CD14-positive monocyte (primary cell): Measurements from ENCODE around the gene RCN1. TPM values are rescaled to one million over a fixed set of nuclear protein-coding genes. Genes with fewer than 3 reads are reported as not detected.

Experiments used
- DNase-seq, 3 donors: peaks; one replicate each; pipeline ENCODE4 v3.0.0-alpha.2; 2011 to 2022
- H2AFZ ChIP-seq: 2 replicates; pipeline ENCODE4 v1.6.0; 2012; ENCODE audit warnings: mild to moderate bottlenecking, low read depth, low read length, inconsistent platforms; ENCODE audit not compliant: insufficient read depth, poor library complexity, severe bottlenecking
- H3K27ac ChIP-seq, 2 donors: 1 replicate in 1 of 2; 2 replicates in 1 of 2; pipeline ENCODE4 v1.5.1; 2012 to 2013; ENCODE audit warnings: low read length in 2 of 2, control low read depth in 1 of 2, inconsistent platforms in 1 of 2, low read depth in 1 of 2, mild to moderate bottlenecking in 1 of 2
- H3K27me3 ChIP-seq, 2 donors: one replicate each; pipeline versions ENCODE4 v1.6.0 to v1.6.1; 2011 to 2013; ENCODE audit warnings: low read length in 2 of 2; ENCODE audit not compliant: control insufficient read depth in 2 of 2, insufficient read depth in 2 of 2
- H3K36me3 ChIP-seq, 2 donors: replicated peaks in 1 of 2; 1 replicate in 1 of 2; 2 replicates in 1 of 2; pipeline versions ENCODE4 v1.5.1 to v1.6.1; 2012 to 2013; ENCODE audit warnings: low read length in 2 of 2, control low read depth in 1 of 2, inconsistent platforms in 1 of 2, mild to moderate bottlenecking in 1 of 2; ENCODE audit not compliant: insufficient read depth in 2 of 2, control insufficient read depth in 1 of 2
- H3K4me1 ChIP-seq, 2 donors: 1 replicate in 1 of 2; 2 replicates in 1 of 2; pipeline versions ENCODE4 v1.5.1 to v1.6.1; 2012 to 2013; ENCODE audit warnings: low read length in 2 of 2, control low read depth in 1 of 2, inconsistent platforms in 1 of 2, mild to moderate bottlenecking in 1 of 2, moderate library complexity in 1 of 2; ENCODE audit not compliant: insufficient read depth in 2 of 2, control insufficient read depth in 1 of 2
- H3K4me2 ChIP-seq: replicated peaks from 2 replicates; pipeline ENCODE3; 2012; ENCODE audit warnings: low read length, moderate library complexity, mild to moderate bottlenecking; ENCODE audit not compliant: poor library complexity, severe bottlenecking; ENCODE audit errors: extremely low read depth
- H3K4me3 ChIP-seq, 3 experiments: fragments of 200-600 bp in 1 of 3; sonication (generic) in 1 of 3; replicated peaks in 1 of 3; 1 replicate in 2 of 3; 2 replicates in 1 of 3; pipeline ENCODE4 v1.5.1; 2011 to 2013; ENCODE audit warnings: low read length in 3 of 3, mild to moderate bottlenecking in 3 of 3, control low read depth in 2 of 3, low read depth in 2 of 3, inconsistent platforms in 1 of 3, moderate library complexity in 1 of 3
- H3K79me2 ChIP-seq: 2 replicates; pipeline ENCODE4 v1.6.0; 2012; ENCODE audit warnings: mild to moderate bottlenecking, control low read depth, inconsistent platforms, low read length, moderate library complexity; ENCODE audit not compliant: insufficient read depth
- H3K9ac ChIP-seq: 2 replicates; pipeline ENCODE4 v1.6.0; 2017; ENCODE audit warnings: low read length, mild to moderate bottlenecking; ENCODE audit not compliant: insufficient read depth, poor library complexity, severe bottlenecking
- H3K9me3 ChIP-seq, 2 donors: replicated peaks in 1 of 2; 1 replicate in 1 of 2; 2 replicates in 1 of 2; pipeline versions ENCODE4 v1.5.1 to v1.6.1; 2012 to 2013; ENCODE audit warnings: low read length in 2 of 2, control low read depth in 1 of 2; ENCODE audit not compliant: control insufficient read depth in 1 of 2, insufficient read depth in 1 of 2
- H4K20me1 ChIP-seq: 2 replicates; pipeline ENCODE4 v1.6.0; 2012; ENCODE audit warnings: mild to moderate bottlenecking, low read length, control low read depth, moderate library complexity; ENCODE audit not compliant: insufficient read depth
- H3K27ac Mint-ChIP-seq, 7 donors: one replicate each; pipeline ENCODE4 v1.8.0; 2020; ENCODE audit warnings: mild to moderate bottlenecking in 7 of 7, mixed read lengths in 7 of 7, moderate library complexity in 6 of 7, inconsistent platforms in 2 of 7
- H3K27me3 Mint-ChIP-seq, 3 donors: one replicate each; pipeline ENCODE4 v1.8.0; 2021 to 2022; ENCODE audit warnings: low read depth in 3 of 3, mild to moderate bottlenecking in 3 of 3, mixed read lengths in 3 of 3, moderate library complexity in 3 of 3, inconsistent platforms in 1 of 3
- H3K36me3 Mint-ChIP-seq, 2 donors: one replicate each; pipeline ENCODE4 v1.8.0; 2020; ENCODE audit warnings: mixed read lengths in 2 of 2, inconsistent platforms in 1 of 2, mild to moderate bottlenecking in 1 of 2
- H3K4me1 Mint-ChIP-seq: one replicate; pipeline ENCODE4 v1.8.0; 2020; ENCODE audit warnings: mild to moderate bottlenecking, mixed read lengths
- H3K4me3 Mint-ChIP-seq, 2 donors: one replicate each; pipeline ENCODE4 v1.8.0; 2020; ENCODE audit warnings: mild to moderate bottlenecking in 2 of 2, mixed read lengths in 2 of 2, moderate library complexity in 1 of 2
- H3K9me3 Mint-ChIP-seq, 7 donors: one replicate each; pipeline ENCODE4 v1.8.0; 2020 to 2022; ENCODE audit warnings: mixed read lengths in 7 of 7, mild to moderate bottlenecking in 6 of 7, moderate library complexity in 6 of 7, inconsistent platforms in 2 of 7
- CTCF ChIP-seq: fragments of 200-600 bp; IDR thresholded peaks from one replicate; pipeline ENCODE4 v1.8.0; 2022; ENCODE audit warnings: antibody characterized with exemption, mild to moderate bottlenecking
- WGBS: methylation state at CpG from one replicate; pipeline ENCODE4 v1.1.5; 2013; ENCODE audit warnings: missing lambda C conversion rate; ENCODE audit not compliant: insufficient coverage; 5-methylcytosine and 5-hydroxymethylcytosine counted together
- intact Hi-C, 2 donors: fragments of 100-400 bp; cut with micrococcal nuclease; formaldehyde crosslinking; loops; one replicate each; pipeline versions ENCODE4 v1.15.0 to v1.15.1; 2023
- polyA plus RNA-seq, 3 donors: library from polyadenylated mRNA; depleted of rRNA in 1 of 3; unstranded in 2 of 3; stranded (reverse) in 1 of 3; fragments of 300-500 nt in 2 of 3; fragments of >200 nt in 1 of 3; fragmentation: Illumina TruSeq in 2 of 3; gene quantifications; 1 replicate in 2 of 3; 2 replicates in 1 of 3; pipeline ENCODE4 v1.2.3, GENCODE V29; 2012 to 2021

RCN1 gene
- polyA plus RNA-seq, 3 donors, result 7.3 to 22.0 (median 20.5) TPM

DNA sequence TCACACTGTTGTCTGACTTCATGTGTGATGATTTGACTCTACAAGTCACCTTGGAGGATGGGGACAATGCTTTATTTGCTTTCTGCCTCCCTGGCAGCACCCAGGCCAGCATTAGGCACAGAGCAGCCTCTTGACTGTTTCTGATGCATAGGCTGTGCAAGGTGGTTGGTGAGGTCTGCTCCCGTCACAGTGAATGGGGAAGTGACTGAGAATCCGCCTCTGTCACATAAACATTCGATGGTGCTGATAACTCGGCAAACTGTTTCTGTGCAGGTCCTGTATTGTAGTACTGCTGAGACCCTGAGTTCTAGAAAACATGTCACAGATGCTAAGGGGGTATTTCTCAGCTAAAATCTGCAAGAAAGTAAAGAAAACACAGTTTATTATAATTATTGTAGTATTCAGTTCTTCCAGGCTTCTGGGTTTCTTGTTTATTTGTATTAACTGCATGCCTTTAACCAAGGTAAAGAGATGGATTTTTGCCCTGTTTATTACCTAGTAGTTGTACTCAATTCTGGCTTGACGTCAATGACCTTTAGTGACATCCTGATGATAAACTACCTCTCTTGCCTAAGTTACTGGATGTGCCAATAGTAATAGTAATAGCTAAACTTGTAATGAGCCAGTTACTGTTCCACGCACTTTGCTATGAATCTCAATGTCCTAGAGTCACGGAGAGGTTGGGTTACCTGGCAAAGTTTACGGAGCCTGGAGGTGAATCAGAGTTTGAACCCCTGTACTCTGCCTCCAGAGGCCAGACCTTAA, 24.8 kb upstream of the RCN1 start:
- Mint-ChIP-seq H3K27ac (no peak overlapping the region), H3K27me3 (peaks cover 0 to 7% (median 1%) of the 10 kb centered on the region in 3 donors), H3K9me3 (peaks cover 0 to 2% (median 0%) of the 10 kb centered on the region in 7 donors), H3K4me3 (no peak overlapping the region), H3K36me3 (no peaks in the 10 kb centered on the region), H3K4me1 (peaks cover 4% of the 10 kb centered on the region)
- H2AFZ ChIP-seq, result no peak overlapping the region
- no peaks in the 10 kb centered on the region for H3K79me2 ChIP-seq
- no peaks in the 10 kb centered on the region for H3K9me3 ChIP-seq
- no peak for DNase-seq
- no peaks in the 10 kb centered on the region for H4K20me1 ChIP-seq
- no peaks in the 10 kb centered on the region for H3K4me1 ChIP-seq
- H3K4me2 ChIP-seq, result no peak overlapping the region
- WGBS, result 75% methylated on average over 4 of the region's 8 CpGs
- intact Hi-C loops, result no loop called here
- no peak overlapping the region for H3K9ac ChIP-seq
- H3K4me3 ChIP-seq, result no peak overlapping the region
- H3K27ac ChIP-seq, result no peak overlapping the region
- TF ChIP-seq CTCF, result no peak
- H3K27me3 ChIP-seq, result no peaks in the 10 kb centered on the region
- H3K36me3 ChIP-seq, result no peaks in the 10 kb centered on the region

- DNase-seq, result no peak
- no peaks in the 10 kb centered on the region for H4K20me1 ChIP-seq
- H3K4me1 Mint-ChIP-seq, result peaks cover 4% of the 10 kb centered on the region
- H3K27me3 ChIP-seq, result no peaks in the 10 kb centered on the region
- intact Hi-C loops, result no loop called here
- H3K9me3 ChIP-seq, result no peaks in the 10 kb centered on the region
- 39% methylated on average over 9 of the region's 13 CpGs for WGBS
- no peak overlapping the region for H3K27ac Mint-ChIP-seq
- no peak overlapping the region for H3K4me2 ChIP-seq
- no peaks in the 10 kb centered on the region for H3K36me3 ChIP-seq
- no peak overlapping the region for H3K4me3 Mint-ChIP-seq
- no peaks in the 10 kb centered on the region for H3K36me3 Mint-ChIP-seq
- no peaks in the 10 kb centered on the region for H3K79me2 ChIP-seq
- H2AFZ ChIP-seq, result no peak overlapping the region
- H3K27ac ChIP-seq, result no peak overlapping the region
- H3K4me1 ChIP-seq, result no peaks in the 10 kb centered on the region
- no peak for TF ChIP-seq CTCF
- peaks cover 0 to 11% (median 1%) of the 10 kb centered on the region in 3 donors for H3K27me3 Mint-ChIP-seq
- no peak overlapping the region for H3K4me3 ChIP-seq
- H3K9ac ChIP-seq, result no peak overlapping the region
- H3K9me3 Mint-ChIP-seq, result peaks cover 0 to 2% (median 0%) of the 10 kb centered on the region in 7 donors
These were observed 22.6 kb upstream of the RCN1 start for GRCh38 chr11:32068134-32068870.
